Right lobe of liver (tissue), 4 donors: ENCODE results near the gene OTOGL.

ENCODE experiments used
- CTCF ChIP-seq, 4 donors: fragments of 200-600 bp in 3 of 4; fragments of 450-650 bp in 1 of 4; IDR thresholded peaks; one replicate each; pipeline versions ENCODE4 v1.5.1 to v1.8.0; 2016 to 2022; ENCODE audit warnings: antibody characterized with exemption in 4 of 4, mild to moderate bottlenecking in 2 of 4
- POLR2A ChIP-seq: fragments of 450-650 bp; IDR thresholded peaks from one replicate; pipeline ENCODE4 v1.6.1; 2017; ENCODE audit warnings: antibody characterized with exemption, mild to moderate bottlenecking
- donor health status: DM: no; HTN: no; CAD: no.
- donor health status: DM: no; HTN: no; CAD: no.
- donor health status: DM: no; HTN: yes; CAD: no.

- TF ChIP-seq CTCF (IDR thresholded peaks at IDR 0.05) (no peak), POLR2A (no peak)
Measured at GRCh38 chr12:80374615-80375014, 275.3 kb downstream of the OTOGL start.
